Peyer's patch (tissue), 4 donors: ENCODE measurements around the gene PTPRS. TPM values are rescaled to one million over a fixed set of nuclear protein-coding genes. Genes with fewer than 3 reads are reported as not detected.

Experiments used
- DNase-seq, 3 donors: peaks; one replicate each; pipeline ENCODE4 v3.0.0-alpha.2; 2017 to 2019
- H3K27ac ChIP-seq, 4 donors: fragments of 200-600 bp; sonication (generic); one replicate each; pipeline ENCODE4 v1.5.1; 2016 to 2019
- H3K27me3 ChIP-seq, 2 donors: fragments of 200-600 bp; sonication (generic); one replicate each; pipeline ENCODE4 v1.5.1; 2019
- H3K36me3 ChIP-seq, 3 donors: fragments of 200-600 bp; sonication (generic); one replicate each; pipeline ENCODE4 v1.5.1; 2016 to 2019
- H3K4me1 ChIP-seq, 4 donors: fragments of 200-600 bp; sonication (generic); one replicate each; pipeline ENCODE4 v1.5.1; 2016 to 2019
- H3K4me3 ChIP-seq, 4 donors: fragments of 200-600 bp; sonication (generic); 1 replicate in 3 of 4; 2 replicates in 1 of 4; pipeline ENCODE4 v1.5.1; 2016 to 2019; ENCODE audit warnings: mild to moderate bottlenecking in 1 of 4
- H3K9me3 ChIP-seq, 4 donors: fragments of 200-600 bp; sonication (generic); one replicate each; pipeline ENCODE4 v1.5.1; 2016 to 2019; ENCODE audit warnings: mild to moderate bottlenecking in 1 of 4
- POLR2A ChIP-seq, 2 donors: fragments of 450-650 bp; IDR thresholded peaks; one replicate each; pipeline ENCODE4 v1.5.1; 2017; ENCODE audit warnings: antibody characterized with exemption in 2 of 2, mild to moderate bottlenecking in 2 of 2, moderate library complexity in 2 of 2
- total RNA-seq, 4 donors: library from RNA; depleted of rRNA; stranded (reverse); fragments of >200 nt; gene quantifications; one replicate each; pipeline ENCODE4 v1.1.0, GENCODE V29; 2016
- TF ChIP-seq, protein P1 (sequence below), 6 experiments: fragments of 450-650 bp in 4 of 6; fragments of 200-600 bp in 2 of 6; sonication (generic) in 1 of 6; IDR thresholded peaks; one replicate each; pipeline ENCODE4 v1.5.1; 2017 to 2019; ENCODE audit warnings: antibody characterized with exemption in 6 of 6, mild to moderate bottlenecking in 3 of 6, moderate library complexity in 1 of 6

Gene PTPRS
- total RNA-seq, 4 donors from 2014 or later: 14.2 to 85.8 (median 24.7) TPM

- DNase-seq: peak in 1 of 3 donors; percentile 66
- Histone ChIP-seq H3K36me3 (no peaks in the 10 kb centered on the region), H3K4me1 (peaks cover 0 to 6% (median 0%) of the 10 kb centered on the region in 4 donors), H3K27ac (no peak overlapping the region), H3K9me3 (no peaks in the 10 kb centered on the region), H3K27me3 (no peaks in the 10 kb centered on the region), H3K4me3 (no peak overlapping the region)
- TF ChIP-seq, protein P1, sequence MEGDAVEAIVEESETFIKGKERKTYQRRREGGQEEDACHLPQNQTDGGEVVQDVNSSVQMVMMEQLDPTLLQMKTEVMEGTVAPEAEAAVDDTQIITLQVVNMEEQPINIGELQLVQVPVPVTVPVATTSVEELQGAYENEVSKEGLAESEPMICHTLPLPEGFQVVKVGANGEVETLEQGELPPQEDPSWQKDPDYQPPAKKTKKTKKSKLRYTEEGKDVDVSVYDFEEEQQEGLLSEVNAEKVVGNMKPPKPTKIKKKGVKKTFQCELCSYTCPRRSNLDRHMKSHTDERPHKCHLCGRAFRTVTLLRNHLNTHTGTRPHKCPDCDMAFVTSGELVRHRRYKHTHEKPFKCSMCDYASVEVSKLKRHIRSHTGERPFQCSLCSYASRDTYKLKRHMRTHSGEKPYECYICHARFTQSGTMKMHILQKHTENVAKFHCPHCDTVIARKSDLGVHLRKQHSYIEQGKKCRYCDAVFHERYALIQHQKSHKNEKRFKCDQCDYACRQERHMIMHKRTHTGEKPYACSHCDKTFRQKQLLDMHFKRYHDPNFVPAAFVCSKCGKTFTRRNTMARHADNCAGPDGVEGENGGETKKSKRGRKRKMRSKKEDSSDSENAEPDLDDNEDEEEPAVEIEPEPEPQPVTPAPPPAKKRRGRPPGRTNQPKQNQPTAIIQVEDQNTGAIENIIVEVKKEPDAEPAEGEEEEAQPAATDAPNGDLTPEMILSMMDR (IDR thresholded peaks at IDR 0.05): no peak
- no peak for TF ChIP-seq POLR2A (IDR thresholded peaks at IDR 0.05)
Measured at GRCh38 chr19:5313307-5313706, 27.3 kb downstream of the PTPRS start.

- no peak overlapping the region for H3K4me3 ChIP-seq
- H3K27ac ChIP-seq: no peak overlapping the region
- no peak for DNase-seq
- H3K4me1 ChIP-seq: peaks cover 0 to 6% (median 0%) of the 10 kb centered on the region in 4 donors
- no peak for TF ChIP-seq POLR2A (IDR thresholded peaks at IDR 0.05)
- TF ChIP-seq, protein P1 (IDR thresholded peaks at IDR 0.05): no peak
- no peaks in the 10 kb centered on the region for H3K9me3 ChIP-seq
- no peaks in the 10 kb centered on the region for H3K36me3 ChIP-seq
- H3K27me3 ChIP-seq: no peaks in the 10 kb centered on the region
Measured at GRCh38 chr19:5312058-5312457, 28.6 kb downstream of the PTPRS start.

DNA sequence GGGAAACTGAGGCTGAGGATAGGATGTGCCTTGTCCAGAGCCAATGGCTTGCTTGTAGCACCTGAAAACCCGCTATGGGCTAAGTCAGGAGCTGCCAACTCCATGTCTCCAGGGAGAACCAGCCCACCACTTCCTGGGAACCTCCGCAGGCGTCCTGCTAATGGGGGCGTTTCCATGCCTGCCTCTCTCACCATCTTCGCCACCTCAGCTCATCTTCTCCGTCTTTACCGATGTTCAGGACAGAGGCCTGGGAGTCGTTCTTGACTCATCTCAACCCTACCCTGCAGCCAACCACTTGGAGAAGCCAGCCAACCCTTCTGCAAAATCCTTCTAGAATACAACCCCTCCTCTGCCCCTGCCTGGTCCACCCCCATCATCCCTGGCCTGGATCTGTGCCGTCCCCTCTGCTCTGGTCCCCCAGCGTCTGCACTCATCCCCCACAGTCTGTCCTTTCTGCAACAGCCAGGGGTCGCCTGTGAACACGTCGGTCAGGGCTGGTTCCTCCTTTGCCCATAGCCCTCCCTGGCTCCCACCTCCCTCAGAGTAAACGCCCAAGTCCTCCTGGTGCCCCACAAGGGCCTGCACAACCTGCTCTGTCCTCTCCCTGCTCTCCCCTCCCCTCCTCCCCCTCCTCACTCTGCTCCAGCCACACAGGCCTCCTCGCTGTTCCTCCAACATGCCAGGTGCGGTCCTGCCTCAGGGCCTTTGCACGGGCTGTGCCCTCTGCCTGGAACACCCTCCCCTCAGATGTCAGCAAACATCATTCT is 31.0 kb downstream of the PTPRS start:
- Histone ChIP-seq H3K4me3 (no peak overlapping the region), H3K4me1 (peaks cover 0 to 6% (median 0%) of the 10 kb centered on the region in 4 donors), H3K27me3 (no peaks in the 10 kb centered on the region), H3K9me3 (no peaks in the 10 kb centered on the region), H3K36me3 (no peaks in the 10 kb centered on the region), H3K27ac (peak overlapping the region in 2 of 4 donors; percentile 52 to 77)
- DNase-seq: no peak
- TF ChIP-seq, protein P1 (IDR thresholded peaks at IDR 0.05): no peak
- no peak for TF ChIP-seq POLR2A (IDR thresholded peaks at IDR 0.05)

GRCh38 chr19:5308451-5309437 is 31.9 kb downstream of the PTPRS start:
- Histone ChIP-seq H3K36me3 (no peaks in the 10 kb centered on the region), H3K4me1 (peaks cover 0 to 6% (median 0%) of the 10 kb centered on the region in 4 donors), H3K4me3 (peak overlapping the region in 2 of 4 donors; percentile 7 to 10), H3K27me3 (no peaks in the 10 kb centered on the region), H3K27ac (peak overlapping the region in 3 of 4 donors; percentile 52 to 77 (median 55)), H3K9me3 (no peaks in the 10 kb centered on the region)
- peak in 1 of 3 donors; percentile 55 for DNase-seq
- TF ChIP-seq, protein P1 (IDR thresholded peaks at IDR 0.05): no peak
- TF ChIP-seq POLR2A (IDR thresholded peaks at IDR 0.05): peak; percentile 19 to 38

DNA sequence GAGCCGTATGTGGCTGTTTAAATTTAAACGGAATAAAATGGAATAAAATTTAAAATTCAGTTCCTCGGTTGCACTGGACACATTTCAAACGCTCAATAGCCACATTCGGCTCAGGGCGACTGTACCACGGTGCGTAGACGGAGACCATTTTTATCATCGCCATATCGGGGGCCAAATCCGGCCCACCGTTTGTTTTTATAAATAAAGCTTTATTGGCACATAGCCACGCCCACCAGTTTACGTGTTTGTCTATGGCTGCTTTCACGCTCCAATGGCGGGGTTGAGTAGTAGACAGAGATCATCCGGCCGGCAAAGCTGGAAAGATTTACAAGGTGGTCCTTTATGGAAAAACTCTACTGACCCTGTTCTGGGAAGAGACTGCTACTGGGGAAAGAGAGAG is 33.0 kb downstream of the PTPRS start:
- Histone ChIP-seq H3K36me3 (no peaks in the 10 kb centered on the region), H3K4me3 (no peak overlapping the region), H3K27ac (no peak overlapping the region), H3K9me3 (no peaks in the 10 kb centered on the region), H3K4me1 (peaks cover 0 to 6% (median 0%) of the 10 kb centered on the region in 4 donors), H3K27me3 (no peaks in the 10 kb centered on the region)
- DNase-seq: no peak
- TF ChIP-seq POLR2A (IDR thresholded peaks at IDR 0.05): no peak
- TF ChIP-seq, protein P1 (IDR thresholded peaks at IDR 0.05): no peak
